HG02759 (cell line): ENCODE results near the gene PPP1R15B.

Experiments used
- ATAC-seq: cut with Tn5 transposase; IDR thresholded peaks from one replicate; pipeline ENCODE4 v1.9.1; 2021; ENCODE audit warnings: mild to moderate bottlenecking, moderate library complexity; ENCODE audit not compliant: unreplicated experiment

Gene PPP1R15B

DNA sequence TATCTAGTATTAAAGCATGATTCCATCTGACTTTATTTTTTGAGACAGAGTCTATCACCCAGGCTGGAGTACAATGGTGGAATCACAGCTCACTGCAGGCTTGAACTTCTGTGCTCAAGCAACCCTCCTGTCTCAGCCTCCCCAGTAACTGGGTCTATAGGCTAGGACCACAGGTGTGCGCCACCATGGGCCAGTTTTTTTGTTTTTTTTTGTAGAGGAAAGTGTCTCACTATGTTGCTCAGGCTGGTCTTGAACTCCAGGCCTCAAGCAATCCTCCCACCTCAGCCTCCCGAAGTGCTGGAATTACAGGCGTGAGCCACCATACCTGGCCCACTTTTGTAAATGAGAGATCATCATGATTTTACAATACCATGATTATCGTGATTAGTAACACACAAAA is 9.2 kb downstream of the PPP1R15B start:
- no peak for ATAC-seq

GRCh38 chr1:204401730-204402129 is 9.9 kb downstream of the PPP1R15B start:
- ATAC-seq = no peak

DNA sequence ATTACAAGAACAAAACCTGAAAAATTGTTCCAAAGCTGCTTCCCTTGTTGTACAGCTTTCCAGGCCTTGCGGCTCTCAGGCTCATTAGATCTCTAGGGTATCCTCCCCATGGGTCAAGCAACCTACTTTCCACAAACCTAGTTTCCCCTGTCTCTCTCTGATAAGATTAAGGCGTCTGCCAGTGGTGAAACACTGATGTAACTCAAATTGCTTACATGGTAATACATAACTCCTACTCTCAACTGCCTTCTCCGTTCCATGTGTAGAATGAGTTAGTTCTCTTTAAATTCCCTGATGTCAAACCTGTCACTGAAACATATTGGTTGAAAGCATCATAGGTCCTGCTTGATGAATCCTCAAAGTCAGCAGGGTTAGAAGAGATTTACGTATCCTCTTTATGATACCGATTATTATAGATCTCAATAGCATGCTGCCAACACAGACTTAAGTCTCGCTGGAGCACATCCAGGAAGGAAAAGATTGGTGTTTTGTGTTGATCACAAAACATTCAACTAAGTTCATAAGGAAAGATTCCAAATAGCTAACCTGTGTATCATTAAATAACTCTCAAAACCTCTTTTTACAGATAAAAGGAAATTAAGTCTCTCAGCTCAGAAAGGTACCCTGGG is 10.6 kb downstream of the PPP1R15B start:
- no peak for ATAC-seq

- no peak for ATAC-seq
Observed at GRCh38 chr1:204398197-204399125, 13.2 kb downstream of the PPP1R15B start.

DNA sequence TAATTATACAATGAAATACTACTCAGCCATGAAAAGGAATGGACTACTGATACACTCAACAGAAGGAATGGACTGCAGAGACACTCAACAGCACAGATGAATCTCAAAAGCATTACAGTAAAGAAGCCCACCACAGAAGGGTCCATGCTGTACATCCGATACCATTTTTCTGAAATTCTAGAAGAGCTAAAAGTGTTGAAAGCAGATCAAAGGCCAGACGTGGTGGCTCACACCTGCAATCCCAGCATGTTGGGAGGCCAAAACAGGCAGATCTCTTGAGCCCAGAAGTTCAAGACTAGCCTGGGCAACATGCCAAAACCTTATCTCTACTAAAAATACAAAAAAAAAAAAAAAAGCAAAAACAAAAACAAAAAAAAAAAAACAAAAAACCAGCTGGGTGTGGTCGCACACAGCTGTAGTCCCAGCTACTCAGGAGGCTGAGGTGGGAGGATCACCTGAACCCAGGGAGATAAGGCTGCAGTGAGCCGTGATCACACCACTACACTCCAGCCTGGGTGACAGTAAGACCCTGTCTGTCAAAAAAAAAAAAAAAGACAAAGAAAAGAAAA is 15.5 kb downstream of the PPP1R15B start:
- no peak for ATAC-seq

DNA sequence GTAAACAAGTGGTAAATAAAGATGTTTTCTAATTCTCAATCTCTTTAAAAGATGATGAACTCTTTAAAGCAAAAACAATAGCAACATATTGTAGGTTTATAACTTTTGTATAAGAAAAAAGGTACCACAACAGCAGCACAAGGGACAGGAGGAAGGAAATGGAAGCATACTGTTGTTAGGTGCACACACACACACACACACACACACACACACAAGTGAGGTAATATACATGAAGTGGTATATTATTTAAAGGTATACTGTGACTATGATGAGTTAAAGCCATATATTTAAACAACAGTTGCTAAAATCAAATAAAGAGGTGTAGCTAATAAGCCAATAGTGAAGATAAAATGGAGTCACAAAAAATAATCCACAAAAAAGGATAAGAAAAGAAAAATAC is 20.0 kb downstream of the PPP1R15B start:
- no peak for ATAC-seq

GRCh38 chr1:204390751-204391466 is 20.7 kb downstream of the PPP1R15B start:
- no peak for ATAC-seq

DNA sequence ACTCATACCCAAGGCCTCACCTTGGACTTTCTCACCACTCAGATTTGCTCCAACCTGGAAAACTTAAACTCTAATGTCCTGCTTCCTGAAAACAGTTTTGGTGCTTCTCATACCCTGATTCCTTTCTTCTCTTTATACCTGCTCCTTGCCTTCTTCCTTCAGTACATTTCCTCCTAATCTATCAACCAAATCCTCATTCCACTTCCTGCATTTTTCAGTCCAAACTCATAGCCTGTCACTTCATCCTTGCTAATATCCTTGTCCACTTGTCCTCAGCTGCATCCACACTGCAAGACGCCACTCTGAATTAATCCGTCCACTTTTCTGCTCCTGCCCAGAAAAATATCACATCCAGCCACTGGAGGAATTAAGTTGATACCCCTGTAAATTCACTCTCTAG is 25.9 kb downstream of the PPP1R15B start:
- ATAC-seq = no peak

GRCh38 chr1:204384636-204385352 is 26.8 kb downstream of the PPP1R15B start:
- ATAC-seq = no peak

- ATAC-seq = no peak
Observed at GRCh38 chr1:204383163-204383904, 28.3 kb downstream of the PPP1R15B start.

- no peak for ATAC-seq
Observed at GRCh38 chr1:204382714-204383083, 28.9 kb downstream of the PPP1R15B start.

- no peak for ATAC-seq
Observed at GRCh38 chr1:204380293-204380831, 31.3 kb downstream of the PPP1R15B start.

GRCh38 chr1:204377800-204378668 is 33.6 kb downstream of the PPP1R15B start:
- ATAC-seq = peak; percentile 57

DNA sequence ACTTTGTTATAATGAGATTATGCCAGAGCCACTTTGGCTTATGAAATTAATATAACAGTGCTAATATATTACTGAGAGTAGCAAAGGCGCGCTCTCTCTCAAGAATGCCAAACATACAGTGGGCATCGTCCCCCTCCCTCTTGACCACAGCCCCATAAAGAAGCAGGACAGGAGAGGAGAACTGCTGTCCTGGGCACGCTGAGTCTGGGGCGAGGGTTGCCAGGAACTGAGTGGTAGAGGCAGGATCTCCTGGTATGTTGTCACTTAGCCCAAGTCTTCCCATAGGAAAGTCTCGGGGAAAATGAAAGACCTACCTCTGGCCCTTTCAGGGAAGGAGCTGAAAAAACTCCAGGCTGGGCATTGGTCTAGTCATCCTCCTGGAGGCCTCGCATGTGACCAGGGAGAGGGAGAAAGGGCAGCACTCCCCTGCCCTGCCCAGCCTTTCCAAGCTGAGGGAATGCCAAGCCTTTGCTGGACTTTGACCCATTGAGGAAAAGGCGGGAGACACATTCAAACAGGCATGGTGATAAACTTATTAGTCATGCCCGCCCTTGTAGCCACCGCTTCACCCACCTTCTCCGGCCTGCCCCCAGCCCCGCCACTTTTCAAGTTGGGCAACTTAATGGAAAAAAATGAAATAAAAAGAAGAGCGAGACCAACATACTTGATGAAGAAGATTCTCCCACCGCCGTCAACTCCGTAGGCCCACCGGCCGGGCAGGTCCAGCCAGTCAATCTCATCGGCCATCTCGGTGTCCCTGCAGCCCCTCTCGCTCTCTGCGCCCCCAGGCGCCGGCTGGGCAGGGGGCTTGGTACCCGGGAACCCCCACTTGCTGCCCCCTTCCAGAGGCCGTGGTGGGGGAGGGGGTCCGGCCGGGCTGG is 34.5 kb downstream of the PPP1R15B start:
- ATAC-seq = no peak

DNA sequence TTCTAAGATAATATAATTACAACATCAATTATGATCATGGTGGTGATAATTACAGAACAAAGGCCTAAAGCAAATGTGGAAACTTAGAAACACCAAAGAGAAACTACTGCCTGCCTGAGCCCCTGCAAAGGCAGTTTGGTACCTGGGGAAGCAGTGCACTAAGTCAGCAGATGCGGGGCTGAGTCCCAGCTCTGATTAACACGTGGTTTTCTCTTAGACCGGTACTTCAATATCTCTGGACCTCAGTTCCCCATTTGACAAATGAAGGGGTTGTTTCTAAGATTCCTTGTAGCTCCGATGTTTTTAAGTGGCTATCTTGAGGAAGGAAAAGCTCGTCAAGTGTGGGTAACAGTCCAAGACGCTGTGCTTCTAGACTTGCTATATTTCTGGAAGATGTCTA is 35.2 kb downstream of the PPP1R15B start:
- ATAC-seq = no peak

DNA sequence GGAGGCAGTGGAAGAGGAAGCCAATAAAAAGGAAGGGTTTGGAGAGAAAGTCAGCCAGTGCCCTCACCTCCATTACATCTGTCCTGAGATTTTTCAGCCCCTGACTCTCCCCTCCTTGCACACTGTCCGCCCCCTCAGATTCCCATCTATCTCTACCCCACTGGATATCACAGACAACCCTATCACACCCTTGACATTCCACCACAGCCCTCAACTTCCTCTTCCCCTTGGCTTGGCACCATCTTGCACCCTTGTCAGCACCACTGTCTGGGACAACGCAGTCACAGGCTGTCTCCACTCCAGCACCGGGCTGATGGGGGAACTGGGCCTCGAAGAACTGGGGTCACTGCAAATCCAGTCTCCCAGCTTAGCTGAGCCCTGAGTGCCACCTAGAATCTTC is 37.7 kb downstream of the PPP1R15B start:
- no peak for ATAC-seq

GRCh38 chr1:204370176-204370575 is 41.4 kb downstream of the PPP1R15B start:
- no peak for ATAC-seq
